ENCODE results near the gene CTU2.
A peak's percentile ranks its signal among the peaks of the same experiment; 100 is the strongest.

CTU2 gene

GRCh38 chr16:88697831-88698615, 8.3 kb upstream of the CTU2 start:
- DNase-seq = peak; percentile 30

GRCh38 chr16:88698646-88699045, 7.7 kb upstream of the CTU2 start:
- no peak for DNase-seq

- DNase-seq = no peak
Observed at GRCh38 chr16:88699180-88699579, 7.1 kb upstream of the CTU2 start.

DNA sequence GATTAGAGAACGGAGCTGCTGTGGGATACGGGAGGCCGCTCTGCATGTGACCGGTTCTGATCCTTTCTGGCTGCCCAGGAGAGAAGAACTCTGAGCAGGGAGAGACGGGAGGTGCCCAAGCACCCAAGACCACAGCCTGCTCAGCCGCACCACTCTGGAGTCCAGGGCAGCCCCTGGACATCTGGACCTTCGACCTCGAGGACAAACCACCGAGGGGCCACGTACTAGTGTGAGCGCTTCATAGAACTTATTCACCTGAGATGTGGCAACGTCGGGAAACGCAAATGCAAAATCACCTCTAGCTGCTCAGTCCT, 6.0 kb upstream of the CTU2 start:
- no peak for DNase-seq

GRCh38 chr16:88700636-88701482, 5.4 kb upstream of the CTU2 start:
- DNase-seq = peak; percentile 93

- no peak for DNase-seq
Observed at GRCh38 chr16:88701581-88702370, 4.5 kb upstream of the CTU2 start.

GRCh38 chr16:88702371-88703210, 3.7 kb upstream of the CTU2 start:
- no peak for DNase-seq

DNA sequence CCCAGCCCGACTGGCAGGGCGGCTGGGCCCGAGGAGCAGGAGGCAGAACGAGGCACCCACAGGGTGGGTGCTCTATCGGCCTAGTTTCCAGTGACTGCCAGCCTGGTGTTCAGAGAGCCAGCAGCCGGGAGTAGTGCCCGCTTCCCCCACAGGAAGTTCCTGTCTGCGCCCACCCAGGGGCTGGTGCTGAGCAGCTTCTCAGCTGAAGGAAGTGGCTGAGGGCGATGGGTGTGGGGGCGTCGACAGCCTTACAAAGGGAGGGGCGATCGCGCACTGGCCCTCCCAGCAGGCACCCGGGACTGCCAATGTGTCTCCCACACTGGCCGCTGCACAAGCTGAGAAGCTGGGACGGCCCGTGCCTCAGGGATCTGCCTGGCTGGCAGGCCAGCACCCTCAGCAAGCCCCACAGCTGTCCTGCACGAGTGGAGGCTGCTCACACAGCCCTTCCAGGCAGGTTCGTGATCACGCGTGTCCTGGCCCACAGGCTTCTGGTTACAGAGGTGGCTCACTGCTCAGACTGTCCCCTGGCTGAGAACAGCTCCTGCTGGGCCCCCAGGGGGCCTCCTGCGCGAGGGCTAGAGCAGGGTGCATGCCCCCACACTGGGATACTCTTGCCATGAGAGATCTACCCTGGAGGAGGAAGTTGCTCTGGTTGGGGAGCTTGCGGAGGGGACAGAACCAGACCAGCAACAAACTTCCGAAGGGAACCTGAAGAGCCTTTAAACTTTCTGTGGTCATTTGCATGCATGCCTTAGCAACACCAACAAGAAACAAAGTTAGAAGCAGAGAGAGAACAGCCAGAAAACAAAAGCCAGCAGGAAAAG, 2.6 kb upstream of the CTU2 start:
- peak; percentile 67 for DNase-seq

- DNase-seq = no peak
Observed at GRCh38 chr16:88705076-88705684, 1.1 kb upstream of the CTU2 start.

DNA sequence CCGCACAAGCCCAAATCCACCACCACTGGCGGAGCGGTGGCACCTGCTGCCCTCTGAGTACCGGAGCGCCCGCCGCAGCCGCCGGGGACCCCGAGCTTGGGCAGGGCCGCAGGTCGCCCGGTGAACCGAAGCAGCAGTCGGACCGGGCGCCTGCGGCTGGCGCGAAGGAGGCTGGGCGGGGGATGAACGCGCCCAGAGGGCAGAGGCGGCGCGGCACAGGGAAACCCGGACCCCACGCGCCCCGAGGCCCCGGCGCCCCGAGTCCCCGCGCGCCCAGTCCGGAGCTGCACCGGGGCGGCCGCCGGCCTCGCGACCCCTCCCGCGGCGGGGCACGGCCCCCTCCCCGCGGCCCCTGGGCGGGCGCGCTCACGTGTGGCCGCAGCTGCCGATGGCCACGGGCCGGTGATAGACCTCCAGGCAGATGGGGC, 488 bp upstream of the CTU2 start:
- DNase-seq = no peak

- DNase-seq = no peak
Observed at GRCh38 chr16:88706965-88707826, 893 bp downstream of the CTU2 start.

DNA sequence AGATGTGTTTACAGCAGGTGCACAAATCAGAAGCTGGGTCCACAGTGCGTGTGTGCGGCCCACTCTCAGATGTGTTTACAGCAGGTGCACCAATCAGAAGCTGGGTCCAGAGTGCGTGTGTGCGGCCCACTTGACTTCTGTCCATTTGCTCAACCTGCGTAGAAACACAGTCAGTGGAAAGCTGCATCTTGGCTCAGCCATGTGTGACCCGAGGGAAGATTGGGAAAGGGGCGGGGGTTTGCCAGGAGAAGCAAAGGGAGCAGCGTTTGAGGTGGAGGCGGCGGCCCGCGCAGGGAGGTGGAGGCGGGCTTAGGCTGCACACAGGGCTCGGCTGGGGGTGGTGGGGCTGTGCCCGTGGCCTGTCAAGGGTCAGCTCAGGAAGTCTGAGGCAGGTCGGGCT, 4.3 kb downstream of the CTU2 start:
- DNase-seq = no peak

DNA sequence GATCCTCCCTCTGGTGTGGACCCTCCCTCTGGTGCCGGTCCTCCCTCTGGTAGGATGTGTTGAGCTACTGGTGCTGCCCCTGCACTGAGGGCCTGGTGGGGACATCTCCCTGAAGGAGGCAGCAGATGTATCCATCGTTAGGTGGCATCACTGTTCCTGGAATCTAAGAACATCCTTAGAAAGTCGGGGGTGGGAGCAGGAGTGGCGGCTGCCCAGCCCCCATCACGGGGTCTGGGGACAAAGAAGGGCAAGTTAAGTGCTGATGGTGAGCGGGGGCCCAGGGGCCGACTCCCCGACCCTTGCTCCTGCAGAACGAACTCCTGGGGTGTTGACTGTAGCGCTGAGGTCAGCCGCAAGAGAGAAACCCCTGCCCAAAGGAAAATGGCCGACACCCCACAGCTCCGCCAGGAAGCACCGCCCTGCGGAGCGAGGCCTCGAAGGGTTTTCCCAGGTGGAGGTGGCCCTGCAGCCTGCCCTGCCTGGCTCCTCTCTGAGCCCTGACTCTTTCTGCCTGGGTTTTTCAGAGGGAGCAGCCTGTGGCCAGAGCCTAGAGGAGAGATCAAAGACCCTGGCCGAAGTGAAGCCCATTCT, 5.5 kb downstream of the CTU2 start:
- no peak for DNase-seq

DNA sequence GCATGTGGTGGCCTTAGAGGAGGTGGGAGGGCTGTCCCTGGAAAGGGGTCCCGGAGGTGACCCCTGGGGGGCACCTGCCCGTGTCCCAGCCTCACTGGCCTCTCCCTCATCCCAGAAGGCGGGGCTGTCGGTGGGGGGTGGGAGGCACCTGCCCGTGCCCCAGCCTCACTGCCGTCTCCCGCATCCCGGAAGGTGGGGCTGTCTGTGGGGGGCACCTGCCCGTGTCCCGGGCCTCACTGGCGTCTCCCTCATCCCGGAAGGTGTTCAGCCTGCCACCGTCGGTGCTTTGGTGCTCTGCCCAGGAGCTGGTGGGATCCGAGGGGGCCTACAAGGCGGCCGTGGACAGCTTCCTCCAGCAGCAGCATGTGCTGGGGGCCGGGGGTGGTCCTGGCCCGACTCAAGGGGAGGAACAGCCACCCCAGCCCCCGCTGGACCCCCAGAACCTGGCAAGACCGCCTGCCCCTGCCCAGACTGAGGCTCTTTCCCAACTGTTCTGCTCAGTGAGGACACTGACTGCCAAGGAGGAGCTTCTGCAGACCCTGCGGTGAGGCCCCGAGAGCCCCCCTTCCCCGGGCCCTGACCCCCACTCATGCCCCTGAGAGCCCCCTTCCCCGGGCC, 6.2 kb downstream of the CTU2 start:
- no peak for DNase-seq

DNA sequence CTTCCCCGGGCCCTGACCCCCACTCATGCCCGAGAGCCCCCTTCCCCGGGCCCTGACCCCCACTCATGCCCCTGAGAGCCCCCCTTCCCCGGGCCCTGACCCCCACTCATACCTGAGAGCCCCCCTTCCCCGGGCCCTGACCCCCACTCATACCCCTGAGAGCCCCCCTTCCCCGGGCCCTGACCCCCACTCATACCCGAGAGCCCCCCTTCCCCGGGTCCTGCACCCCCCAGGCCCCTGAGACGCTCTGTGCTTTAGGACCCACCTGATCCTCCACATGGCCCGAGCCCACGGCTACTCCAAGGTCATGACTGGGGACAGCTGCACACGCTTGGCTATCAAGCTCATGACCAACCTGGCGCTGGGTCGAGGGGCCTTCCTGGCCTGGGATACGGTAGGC, 6.8 kb downstream of the CTU2 start:
- no peak for DNase-seq

DNA sequence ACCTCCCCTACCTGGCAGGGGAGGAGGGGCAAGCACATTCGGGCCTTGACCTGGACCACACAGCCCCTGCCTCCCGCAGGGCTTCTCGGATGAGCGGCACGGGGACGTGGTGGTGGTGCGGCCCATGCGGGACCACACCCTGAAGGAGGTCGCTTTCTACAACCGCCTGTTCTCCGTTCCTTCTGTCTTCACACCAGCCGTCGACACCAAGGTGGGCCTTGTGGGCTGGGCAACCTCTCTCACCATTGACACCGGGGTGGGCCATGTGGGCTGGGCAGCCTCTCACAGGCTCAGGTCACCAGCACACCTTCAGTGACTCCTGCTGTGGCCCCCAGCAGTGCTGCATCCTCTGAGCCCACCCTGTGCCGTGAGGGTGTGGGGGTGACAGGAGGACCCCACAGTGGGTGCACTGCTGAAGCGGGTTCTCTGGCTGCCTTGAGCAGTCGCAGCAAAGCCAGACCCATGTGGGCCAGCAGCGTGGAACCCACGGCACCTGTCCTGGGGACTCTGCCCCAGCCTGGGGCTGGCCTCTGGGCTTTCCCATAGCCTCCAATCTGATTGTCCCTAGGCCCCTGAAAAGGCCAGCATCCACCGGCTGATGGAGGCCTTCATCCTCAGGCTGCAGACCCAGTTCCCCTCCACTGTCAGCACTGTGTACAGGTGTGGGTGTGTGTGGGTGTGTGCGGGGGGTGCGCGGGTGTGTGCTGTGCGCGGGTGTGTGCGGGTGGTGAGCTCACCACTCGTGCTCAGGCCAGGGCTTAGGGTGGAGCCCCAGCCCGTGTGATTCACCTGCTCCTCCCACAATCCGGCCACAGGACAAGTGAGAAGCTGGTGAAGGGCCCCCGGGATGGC, 7.5 kb downstream of the CTU2 start:
- no peak for DNase-seq

GRCh38 chr16:88714420-88715302, 8.4 kb downstream of the CTU2 start:
- no peak for DNase-seq
